Measurements from ENCODE around the gene SRP54.
"Not testable (repeated sequence)": the region's sequence is repeated elsewhere in the genome, so short reads cannot be mapped to it uniquely, and the experiment has no call there.

Gene SRP54

DNA sequence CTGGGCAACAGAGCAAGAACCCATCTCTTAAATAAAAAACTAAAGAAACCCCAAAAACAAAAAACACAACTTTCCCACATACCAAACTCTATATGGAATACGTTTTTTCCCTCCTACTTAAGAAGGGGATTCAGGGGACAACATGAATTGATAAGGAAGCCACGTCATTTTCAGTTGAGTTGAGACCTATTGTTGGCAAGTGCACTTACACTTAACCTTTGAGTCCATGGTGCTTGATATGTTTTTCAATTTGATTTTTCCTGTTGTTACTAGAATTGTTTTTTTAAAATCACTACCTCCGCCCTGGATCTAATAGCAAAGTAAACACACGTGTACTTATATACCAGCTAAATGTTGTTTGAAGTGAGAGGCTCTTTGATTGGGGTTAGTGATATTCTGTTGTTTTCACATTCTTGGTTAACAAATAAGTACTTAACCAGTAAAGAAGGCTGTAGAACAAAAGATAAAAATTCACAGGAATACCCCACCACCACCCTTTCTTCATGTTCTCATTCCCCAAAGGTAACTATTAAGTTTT, 65.3 kb downstream of the SRP54 start:
- DNase-seq (ENCODE audit: low spot score): no peak

DNA sequence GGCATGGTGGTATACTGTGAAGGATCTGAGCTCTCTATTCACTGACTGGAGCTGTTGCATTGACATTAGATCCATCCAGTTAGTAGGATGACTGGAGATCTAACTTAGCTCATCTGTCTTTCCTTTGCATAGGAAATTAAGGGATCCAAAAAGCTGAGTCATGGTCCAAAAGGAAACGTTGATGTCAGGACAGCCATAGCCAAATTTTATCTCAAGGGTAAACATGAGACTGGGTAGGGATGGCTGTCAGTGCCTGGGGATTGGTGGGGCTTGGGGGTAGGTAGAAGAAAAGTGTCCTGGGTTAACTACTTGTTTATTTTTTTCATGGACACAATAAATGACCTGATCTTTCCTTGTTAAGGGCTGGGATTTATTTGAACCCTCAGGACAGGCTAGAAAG, 67.9 kb downstream of the SRP54 start:
- DNase-seq (ENCODE audit: low spot score): no peak

DNA sequence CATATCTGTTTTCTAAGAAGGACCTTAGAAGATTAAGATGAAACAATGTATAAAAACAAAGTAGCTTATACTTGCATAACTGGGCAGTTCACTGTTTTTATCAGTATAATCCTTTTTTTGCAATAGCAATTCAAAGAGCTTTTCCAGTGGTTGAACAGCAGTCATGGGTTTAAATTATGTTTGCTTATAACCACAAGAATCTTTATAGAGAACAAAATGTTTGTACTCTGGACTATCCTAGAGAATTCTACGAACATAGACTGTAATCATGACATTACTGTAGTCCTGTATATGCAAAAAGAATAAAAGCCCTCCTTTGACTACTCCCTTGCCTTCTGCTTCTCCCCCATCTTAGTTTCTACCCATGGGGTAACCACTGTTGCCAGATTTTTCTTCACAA, 69.0 kb downstream of the SRP54 start:
- no peak for DNase-seq (ENCODE audit: low spot score)

DNA sequence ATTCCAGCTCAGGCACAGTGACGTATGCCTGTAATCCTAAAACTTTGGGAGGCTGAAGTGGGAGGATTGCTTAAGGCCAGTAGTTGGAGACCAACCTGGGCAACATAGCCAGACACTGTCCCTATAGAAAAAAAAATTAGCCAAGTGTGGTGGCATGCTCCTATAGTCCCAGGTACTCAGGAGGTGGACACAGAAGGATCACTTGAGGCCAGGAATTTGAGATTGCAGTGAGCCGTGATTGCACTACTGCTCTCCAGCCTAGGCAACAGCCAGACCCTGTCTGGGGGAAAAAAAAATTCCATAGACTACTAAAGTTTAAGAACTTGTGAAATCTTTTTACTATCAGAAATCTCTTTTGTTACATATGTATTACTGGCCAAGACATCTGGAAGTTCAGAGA, 69.8 kb downstream of the SRP54 start:
- DNase-seq (ENCODE audit: low spot score): no peak

DNA sequence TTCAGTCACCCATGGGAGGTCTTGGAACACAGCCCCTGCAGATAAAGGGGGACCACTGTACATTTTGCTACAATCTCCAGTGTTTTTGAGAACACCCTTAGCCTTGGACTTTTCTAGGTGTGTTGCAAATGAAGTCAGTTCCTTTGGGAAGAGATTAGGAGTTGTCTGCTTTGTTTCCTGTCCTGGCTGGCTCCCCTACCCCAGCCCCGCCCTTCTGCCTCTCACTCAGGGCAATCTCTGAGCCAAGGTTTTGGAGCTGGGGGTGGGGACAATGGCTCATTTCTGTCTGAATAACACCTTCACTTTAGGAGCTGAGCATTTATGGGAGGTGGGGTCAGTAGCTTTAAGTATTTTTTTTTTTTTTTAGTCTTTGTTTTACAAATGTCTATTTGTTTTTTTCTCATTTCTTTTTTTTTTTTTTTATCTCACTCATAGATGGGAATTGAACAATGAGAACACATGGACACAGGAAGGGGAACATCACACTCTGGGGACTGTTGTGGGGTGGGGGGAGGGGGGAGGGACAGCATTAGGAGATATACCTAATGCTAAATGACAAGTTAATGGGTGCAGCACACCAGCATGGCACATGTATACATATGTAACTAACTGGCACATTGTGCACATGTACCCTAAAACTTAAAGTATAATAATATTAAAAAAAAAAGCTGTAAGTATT, 78.5 kb downstream of the SRP54 start:
- DNase-seq (ENCODE audit: low spot score): not testable (repeated sequence)

DNA sequence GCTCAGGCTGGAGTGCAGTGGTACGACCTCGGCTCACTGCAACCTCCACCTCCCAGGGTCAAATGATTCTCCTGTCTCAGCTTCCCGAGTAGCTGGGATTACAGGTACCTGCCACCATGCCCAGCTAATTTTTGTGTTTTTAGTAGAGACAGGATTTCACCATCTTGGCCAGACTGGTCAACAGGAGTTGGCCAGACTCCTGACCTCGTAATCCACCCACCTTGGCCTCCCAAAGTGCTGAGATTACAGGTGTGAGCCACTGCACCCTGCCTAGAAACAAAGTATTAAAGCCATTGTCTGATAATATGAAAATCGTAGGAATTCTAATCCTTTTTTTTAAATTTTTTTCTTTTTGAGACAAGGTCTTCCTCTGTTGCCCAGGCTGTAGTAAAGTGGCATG, 82.9 kb downstream of the SRP54 start:
- not testable (repeated sequence) for DNase-seq (ENCODE audit: low spot score)

DNA sequence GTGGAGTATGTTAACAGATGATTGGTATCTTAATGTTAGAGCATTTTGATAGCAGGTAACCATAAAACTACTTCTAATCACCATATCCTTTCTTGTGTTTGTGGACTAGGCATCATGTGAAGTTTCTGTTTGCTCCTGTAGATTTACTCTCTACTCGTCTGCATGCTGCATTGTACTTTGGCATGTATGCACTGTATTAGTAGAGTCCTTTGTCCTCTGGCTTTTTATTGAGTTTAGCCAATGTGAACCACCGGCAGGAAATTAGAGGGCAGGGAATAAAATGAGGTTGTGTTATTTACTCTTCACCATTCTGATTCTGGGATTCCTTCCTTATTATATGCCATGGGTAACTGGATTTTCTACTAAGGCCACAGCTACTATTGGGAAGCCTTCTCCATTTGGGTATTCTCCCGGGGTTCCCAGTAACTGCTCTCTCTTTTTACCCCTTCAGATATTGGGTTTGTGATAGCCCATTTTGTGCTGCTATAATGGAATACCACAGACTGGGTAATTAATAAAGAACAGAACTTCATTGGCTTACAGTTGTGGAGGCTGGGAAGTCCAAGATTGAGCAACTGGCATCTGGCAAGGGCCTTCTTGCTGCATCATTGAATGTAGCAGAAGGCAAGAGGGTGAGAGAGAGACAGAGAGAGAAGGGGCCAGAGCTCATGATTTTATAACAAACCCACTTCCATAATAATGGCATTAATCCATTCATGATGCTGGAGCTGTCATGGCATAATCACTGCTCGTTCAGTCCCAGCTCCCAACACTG, 85.6 kb downstream of the SRP54 start:
- DNase-seq (ENCODE audit: low spot score): no peak

DNA sequence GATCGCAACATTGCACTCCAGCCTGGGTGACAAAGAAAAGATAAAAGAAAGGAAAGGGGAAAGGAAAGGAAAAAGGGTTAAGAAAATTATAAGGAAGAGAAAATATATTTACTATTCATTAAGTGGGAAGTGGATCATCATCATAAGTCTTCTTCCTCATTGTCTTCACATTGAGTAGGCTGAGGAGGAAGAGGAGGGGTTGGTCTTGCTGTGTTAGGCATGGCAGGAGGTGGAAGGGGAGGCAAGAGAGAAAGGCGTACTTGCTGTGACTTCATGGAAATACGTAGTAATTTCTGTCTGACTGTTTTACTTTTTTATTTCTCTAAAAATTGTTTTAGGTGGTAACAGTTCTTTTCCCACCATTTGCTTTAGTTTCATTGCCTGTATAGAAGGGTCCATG, 89.4 kb downstream of the SRP54 start:
- DNase-seq (ENCODE audit: low spot score): no peak

DNA sequence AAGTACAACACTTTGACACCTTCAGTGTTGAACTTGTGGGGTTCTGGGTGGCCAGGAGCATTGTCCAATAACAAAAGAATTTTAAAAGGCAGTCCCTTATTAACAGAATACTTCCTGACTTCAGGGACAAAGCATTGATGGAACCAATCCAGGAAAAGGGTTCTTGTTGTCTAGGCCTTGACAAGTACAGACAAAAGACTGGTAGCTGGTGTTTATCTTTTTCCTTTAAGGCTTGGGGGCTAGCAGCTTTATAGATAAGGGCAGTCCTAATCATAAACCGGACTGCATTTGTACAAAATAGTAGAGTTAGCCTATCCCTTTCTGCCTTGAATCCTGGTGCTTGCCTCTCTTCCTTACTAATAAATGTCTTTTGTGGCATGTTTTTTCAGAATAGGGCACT, 90.7 kb downstream of the SRP54 start:
- DNase-seq (ENCODE audit: low spot score): no peak

DNA sequence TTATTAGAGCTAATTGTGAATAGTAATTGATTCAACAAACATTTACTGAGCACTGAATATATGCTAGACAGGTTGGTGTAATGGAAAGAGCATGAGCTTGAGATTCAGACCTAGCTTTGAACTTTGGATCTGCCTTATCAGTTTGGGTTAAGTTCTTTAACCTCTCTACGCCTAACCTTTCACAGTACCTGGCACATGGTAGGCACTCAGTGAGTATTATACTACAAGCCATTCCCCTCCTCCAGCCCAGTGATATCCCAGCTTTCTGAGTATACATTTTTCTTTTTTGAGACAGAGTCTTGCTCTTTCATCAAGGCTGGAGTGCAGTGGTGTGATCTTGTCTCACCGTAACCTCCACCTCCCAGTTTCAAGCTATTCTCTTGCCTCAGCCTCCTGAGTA, 95.3 kb downstream of the SRP54 start:
- no peak for DNase-seq (ENCODE audit: low spot score)
